Activated CD4-positive, CD25-positive, alpha-beta regulatory T cell treated with anti-CD3 and anti-CD28 coated beads, Interleukin-2, amount 50 U/mL, for 24 hours (primary cell): Measurements from ENCODE around the gene SNAP47.

Experiments used
- ATAC-seq, 2 donors: fragments of 150-1000 bp; cut with Tn5 transposase; one replicate each; pipeline ENCODE4 v1.10.0; 2021; ENCODE audit warnings: mild to moderate bottlenecking in 1 of 2, moderate library complexity in 1 of 2

SNAP47 gene

GRCh38 chr1:227732586-227733308 is 2.5 kb upstream of the SNAP47 start:
- ATAC-seq = no peak

- no peak for ATAC-seq
Observed at GRCh38 chr1:227733309-227733705, 1.9 kb upstream of the SNAP47 start.

- no peak for ATAC-seq
Observed at GRCh38 chr1:227733751-227734545, 1.3 kb upstream of the SNAP47 start.

GRCh38 chr1:227734546-227734855 is 734 bp upstream of the SNAP47 start:
- peak in 1 of 2 donors; percentile 2 for ATAC-seq

GRCh38 chr1:227735539-227736285 is 477 bp downstream of the SNAP47 start:
- ATAC-seq = peak in 1 of 2 donors; percentile 47

GRCh38 chr1:227736814-227737432 is 1.7 kb downstream of the SNAP47 start:
- no peak for ATAC-seq

- ATAC-seq = no peak
Observed at GRCh38 chr1:227738820-227739219, 3.6 kb downstream of the SNAP47 start.

GRCh38 chr1:227739636-227740035 is 4.4 kb downstream of the SNAP47 start:
- ATAC-seq = no peak

GRCh38 chr1:227740401-227740960 is 5.2 kb downstream of the SNAP47 start:
- ATAC-seq = no peak

GRCh38 chr1:227741166-227741870 is 6.1 kb downstream of the SNAP47 start:
- ATAC-seq = no peak

- ATAC-seq = no peak
Observed at GRCh38 chr1:227742738-227743715, 7.8 kb downstream of the SNAP47 start.

- ATAC-seq = no peak
Observed at GRCh38 chr1:227744668-227745067, 9.4 kb downstream of the SNAP47 start.

GRCh38 chr1:227745568-227746265 is 10.5 kb downstream of the SNAP47 start:
- no peak for ATAC-seq

- no peak for ATAC-seq
Observed at GRCh38 chr1:227746676-227747075, 11.4 kb downstream of the SNAP47 start.

GRCh38 chr1:227747382-227747781 is 12.1 kb downstream of the SNAP47 start:
- ATAC-seq = no peak

GRCh38 chr1:227747948-227748495 is 12.8 kb downstream of the SNAP47 start:
- no peak for ATAC-seq

- peak; percentile 91 to 94 for ATAC-seq
Observed at GRCh38 chr1:227748496-227749182, 13.4 kb downstream of the SNAP47 start.

GRCh38 chr1:227749225-227749624 is 14.0 kb downstream of the SNAP47 start:
- no peak for ATAC-seq
